ENCODE results near the gene GPBP1. TPM values are rescaled to one million over a fixed set of nuclear protein-coding genes. Genes with fewer than 3 reads are reported as not detected.

The GPBP1 gene
- total RNA-seq, 1 experiment from 2014 or later = 100 TPM

GRCh38 chr5:57232293-57233033 lies 58.6 kb downstream of the GPBP1 start (continued):
- TF ChIP-seq ZNF532 (CRISPR knock-in tag; IDR thresholded peaks at IDR 0.05; ENCODE audit: borderline replicate concordance) = no peak

GRCh38 chr5:57243286-57244137 lies 69.7 kb downstream of the GPBP1 start:
- DNase-seq (ENCODE audit: low spot score) = no peak
- no peak overlapping the region for H3K4me3 Mint-ChIP-seq
- ChIA-PET CTCF (no interaction called here), POLR2A (no interaction called here)
- H3K36me3 Mint-ChIP-seq = peaks cover 33% of the 10 kb centered on the region
- H3K9me3 Mint-ChIP-seq = no peaks in the 10 kb centered on the region
- H3K4me1 Mint-ChIP-seq = peaks cover 8% of the 10 kb centered on the region
- H3K27me3 Mint-ChIP-seq (ENCODE audit: low read depth) = no peaks in the 10 kb centered on the region
- no peak for ATAC-seq
- H3K27ac Mint-ChIP-seq = no peak overlapping the region
- no peak for TF ChIP-seq ZNF396 (CRISPR knock-in tag; IDR thresholded peaks at IDR 0.05; ENCODE audit: borderline replicate concordance)
- TF ChIP-seq ZNF532 (CRISPR knock-in tag; IDR thresholded peaks at IDR 0.05; ENCODE audit: borderline replicate concordance) = no peak
- no peak for TF ChIP-seq GRHL2 (CRISPR knock-in tag; IDR thresholded peaks at IDR 0.05; ENCODE audit: insufficient replicate concordance, severe bottlenecking)
- TF ChIP-seq ZNF425 (CRISPR knock-in tag; conservative IDR thresholded peaks at IDR 0.05) = no peak
- no peak for TF ChIP-seq GABPB1 (CRISPR knock-in tag; IDR thresholded peaks at IDR 0.05)
- no peak for TF ChIP-seq SMAD3 (CRISPR knock-in tag; IDR thresholded peaks at IDR 0.05; ENCODE audit: borderline replicate concordance)
- TF ChIP-seq ZNF232 (CRISPR knock-in tag; IDR thresholded peaks at IDR 0.05) = no peak
- TF ChIP-seq ATF6 (CRISPR knock-in tag; IDR thresholded peaks at IDR 0.05) = no peak
- no peak for TF ChIP-seq E2F4 (CRISPR knock-in tag; IDR thresholded peaks at IDR 0.05; ENCODE audit: borderline replicate concordance, low read depth)
- no peak for TF ChIP-seq CREB1 (CRISPR knock-in tag; IDR thresholded peaks at IDR 0.05)
- TF ChIP-seq MYBL2 (CRISPR knock-in tag; IDR thresholded peaks at IDR 0.05) = no peak
- no peak for TF ChIP-seq STAT6 (CRISPR knock-in tag; conservative IDR thresholded peaks at IDR 0.05; ENCODE audit: low read depth)
- TF ChIP-seq ZNF671 (CRISPR knock-in tag; IDR thresholded peaks at IDR 0.05) = no peak
- TF ChIP-seq NFYB (CRISPR knock-in tag; conservative IDR thresholded peaks at IDR 0.05; ENCODE audit: low read depth) = no peak
- no peak for TF ChIP-seq EMX1 (CRISPR knock-in tag; IDR thresholded peaks at IDR 0.05)
